Kidney epithelial cell (primary cell): Measurements from ENCODE around the gene KCNJ1. TPM values are rescaled to one million over a fixed set of nuclear protein-coding genes. Genes with fewer than 3 reads are reported as not detected.

Experiments
- DNase-seq: peaks from one replicate; pipeline ENCODE4 v3.0.0-alpha.2; 2010; ENCODE audit warnings: low read depth
- H3K27me3 ChIP-seq: 2 replicates; pipeline ENCODE4 v1.6.0; 2011; ENCODE audit warnings: low read length; ENCODE audit not compliant: control insufficient read depth, insufficient read depth
- H3K36me3 ChIP-seq: 2 replicates; pipeline ENCODE4 v1.5.1; 2011; ENCODE audit warnings: low read length; ENCODE audit not compliant: control insufficient read depth, insufficient read depth
- H3K4me3 ChIP-seq: 2 replicates; pipeline ENCODE4 v1.5.1; 2011; ENCODE audit warnings: low read depth, mild to moderate bottlenecking, control low read depth, low read length
- total RNA-seq: library from RNA; depleted of rRNA; stranded (reverse); fragments of >200 nt; gene quantifications from 2 replicates; pipeline ENCODE4 v1.2.3, GENCODE V29; 2015
- TF ChIP-seq, protein P1 (sequence below): IDR thresholded peaks from 2 replicates; pipeline ENCODE4 v1.5.1; 2011; ENCODE audit warnings: mild to moderate bottlenecking, moderate library complexity, low read length, control low read depth, inconsistent platforms; ENCODE audit not compliant: insufficient read depth, poor library complexity, severe bottlenecking

The KCNJ1 gene
- total RNA-seq = not detected in 2 replicates

DNA sequence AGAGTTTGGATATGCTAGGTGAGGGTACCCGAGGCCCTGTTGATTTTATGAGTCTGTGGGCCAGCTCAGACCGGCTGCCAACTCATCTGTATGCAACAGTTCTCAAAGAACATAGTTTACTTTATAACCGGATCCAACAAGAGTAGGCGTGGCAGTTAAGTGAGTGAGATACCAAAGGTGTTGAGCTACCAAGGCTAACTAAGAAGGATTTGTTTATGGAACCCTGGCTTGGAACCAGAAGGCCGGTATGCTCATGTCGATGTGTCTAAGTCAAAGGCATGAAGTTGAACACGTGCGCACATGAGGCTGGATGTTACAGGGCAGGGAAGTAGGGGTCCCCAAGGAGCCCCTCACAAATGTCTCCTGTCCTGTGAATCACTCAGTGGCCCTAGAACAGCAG is at the start of gene KCNJ1:
TSS of gene KCNJ1 (minus strand) at position 20 of the 400 bp plus-strand sequence. CDS start 27,053 bp downstream, outside the sequence.
- TF ChIP-seq, protein P1, sequence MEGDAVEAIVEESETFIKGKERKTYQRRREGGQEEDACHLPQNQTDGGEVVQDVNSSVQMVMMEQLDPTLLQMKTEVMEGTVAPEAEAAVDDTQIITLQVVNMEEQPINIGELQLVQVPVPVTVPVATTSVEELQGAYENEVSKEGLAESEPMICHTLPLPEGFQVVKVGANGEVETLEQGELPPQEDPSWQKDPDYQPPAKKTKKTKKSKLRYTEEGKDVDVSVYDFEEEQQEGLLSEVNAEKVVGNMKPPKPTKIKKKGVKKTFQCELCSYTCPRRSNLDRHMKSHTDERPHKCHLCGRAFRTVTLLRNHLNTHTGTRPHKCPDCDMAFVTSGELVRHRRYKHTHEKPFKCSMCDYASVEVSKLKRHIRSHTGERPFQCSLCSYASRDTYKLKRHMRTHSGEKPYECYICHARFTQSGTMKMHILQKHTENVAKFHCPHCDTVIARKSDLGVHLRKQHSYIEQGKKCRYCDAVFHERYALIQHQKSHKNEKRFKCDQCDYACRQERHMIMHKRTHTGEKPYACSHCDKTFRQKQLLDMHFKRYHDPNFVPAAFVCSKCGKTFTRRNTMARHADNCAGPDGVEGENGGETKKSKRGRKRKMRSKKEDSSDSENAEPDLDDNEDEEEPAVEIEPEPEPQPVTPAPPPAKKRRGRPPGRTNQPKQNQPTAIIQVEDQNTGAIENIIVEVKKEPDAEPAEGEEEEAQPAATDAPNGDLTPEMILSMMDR = no peak
- Histone ChIP-seq H3K27me3 (peaks cover 2% of the 10 kb centered on the region), H3K36me3 (no peaks in the 10 kb centered on the region), H3K4me3 (no peak within 1 kb of the TSS)
- no peak for DNase-seq

DNA sequence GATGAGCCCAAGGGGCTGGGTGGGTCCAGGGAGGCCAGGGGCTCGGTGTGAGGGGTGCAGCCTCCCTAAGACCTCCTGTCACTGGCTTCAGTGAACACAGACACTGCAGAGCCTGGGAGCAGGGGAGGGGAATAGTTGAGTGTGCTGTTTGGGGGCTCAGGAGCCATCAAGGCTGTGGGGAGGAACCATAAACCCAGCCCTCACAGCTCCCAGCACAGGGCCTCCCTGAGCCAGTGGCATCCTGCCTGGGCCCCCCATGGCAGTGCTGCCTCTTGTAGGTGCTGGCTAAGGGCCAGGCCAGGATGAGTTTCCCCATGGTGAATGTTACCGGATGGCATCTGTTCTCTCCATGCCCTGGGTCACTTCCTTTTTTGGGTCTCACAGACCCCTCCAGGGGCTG is 49.6 kb upstream of the KCNJ1 start:
- Histone ChIP-seq H3K4me3 (no peak overlapping the region), H3K27me3 (peaks cover 7% of the 10 kb centered on the region), H3K36me3 (no peaks in the 10 kb centered on the region)
- DNase-seq = no peak
- TF ChIP-seq, protein P1 = no peak

DNA sequence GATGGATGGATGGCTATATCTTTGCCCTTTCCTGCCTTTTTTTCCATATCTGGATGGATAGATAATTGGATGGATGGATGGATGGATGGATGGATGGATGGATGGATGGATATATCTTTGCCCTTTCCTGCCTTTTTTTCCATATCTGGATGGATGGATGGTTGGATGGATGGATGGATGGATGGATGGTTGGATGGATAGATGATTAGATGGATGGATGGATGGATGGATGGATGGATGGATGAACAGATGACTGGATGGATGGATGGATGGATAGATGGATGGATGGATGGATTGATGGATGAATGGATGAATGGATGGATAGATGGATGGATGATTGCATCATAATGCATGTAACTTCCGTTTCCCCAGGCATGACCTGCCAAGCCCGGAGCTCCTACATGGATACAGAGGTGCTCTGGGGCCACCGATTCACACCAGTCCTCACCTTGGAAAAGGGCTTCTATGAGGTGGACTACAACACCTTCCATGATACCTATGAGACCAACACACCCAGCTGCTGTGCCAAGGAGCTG is 49.0 kb upstream of the KCNJ1 start:
- Histone ChIP-seq H3K36me3 (no peaks in the 10 kb centered on the region), H3K27me3 (peaks cover 7% of the 10 kb centered on the region), H3K4me3 (no peak overlapping the region)
- no peak for DNase-seq
- TF ChIP-seq, protein P1 = no peak

DNA sequence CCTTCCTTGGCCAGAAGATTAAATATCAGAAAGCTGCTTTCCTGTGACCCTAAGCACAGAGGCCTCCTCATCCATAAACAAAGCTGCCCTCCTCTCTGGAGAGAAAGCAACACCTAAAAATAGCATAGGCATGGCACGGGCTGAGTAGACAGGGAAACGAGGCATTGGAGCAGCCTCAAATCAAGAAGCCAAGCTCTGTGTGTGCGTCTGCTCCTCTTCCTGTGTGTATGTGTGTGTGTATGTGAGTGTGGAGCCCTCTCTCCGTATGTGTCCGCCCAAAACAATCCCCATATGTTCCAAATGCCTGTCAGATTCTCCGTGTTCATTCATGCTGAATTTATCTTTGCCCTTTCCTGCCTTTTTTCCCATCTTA is 48.0 kb upstream of the KCNJ1 start:
- Histone ChIP-seq H3K27me3 (peaks cover 7% of the 10 kb centered on the region), H3K4me3 (no peak overlapping the region), H3K36me3 (no peaks in the 10 kb centered on the region)
- TF ChIP-seq, protein P1 = no peak
- no peak for DNase-seq

DNA sequence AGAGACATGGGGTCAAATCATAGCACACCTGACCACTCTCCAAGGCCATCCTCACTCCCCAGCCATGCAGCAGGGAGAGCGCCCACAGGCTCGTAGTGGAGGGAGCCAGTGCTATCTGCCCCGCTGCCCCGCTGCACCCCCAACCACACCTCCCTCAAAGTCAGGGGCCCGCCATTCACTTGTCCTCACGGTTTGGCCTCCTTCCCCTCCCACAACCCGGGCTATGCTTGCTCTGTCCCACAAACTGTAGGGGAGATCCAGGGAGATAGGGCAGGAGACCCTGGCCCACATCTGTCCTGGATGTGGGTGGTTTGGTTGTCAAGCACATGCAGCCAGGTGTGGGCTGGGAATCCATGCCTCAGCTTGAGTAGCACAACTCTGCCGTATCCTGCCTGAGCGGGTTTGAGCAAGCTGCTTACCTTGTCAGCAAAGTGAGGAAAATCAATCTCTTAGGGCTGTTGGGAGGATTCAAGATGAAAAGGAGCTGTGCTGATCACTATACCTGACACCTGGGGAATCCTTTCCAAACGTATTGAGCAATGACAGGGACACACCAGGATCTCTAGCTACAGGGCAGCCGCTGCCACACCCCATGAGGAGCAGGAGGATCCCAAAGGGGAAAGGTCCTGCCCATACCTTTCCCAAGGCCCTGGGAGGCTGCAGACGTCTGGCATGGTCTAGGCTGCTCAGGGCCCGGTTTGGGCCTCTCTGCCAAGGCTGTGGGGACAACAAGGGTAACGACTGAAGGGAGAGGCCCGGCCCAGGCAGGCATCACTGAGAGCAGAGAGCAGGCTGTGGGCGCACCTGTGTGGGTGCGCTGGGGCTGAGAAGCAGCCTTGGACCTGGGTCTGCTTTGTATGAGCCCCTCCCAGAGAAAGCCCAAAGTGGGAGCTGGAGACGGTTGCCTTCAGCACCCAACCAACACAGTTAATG is 47.4 kb upstream of the KCNJ1 start:
- H3K27me3 ChIP-seq = peaks cover 7% of the 10 kb centered on the region
- H3K36me3 ChIP-seq = no peaks in the 10 kb centered on the region
- no peak overlapping the region for H3K4me3 ChIP-seq
- TF ChIP-seq, protein P1 = no peak
- DNase-seq = no peak
